B cell (primary cell): ENCODE data around the gene GON7.
"Not testable (repeated sequence)": the region's sequence is repeated elsewhere in the genome, so short reads cannot be mapped to it uniquely, and the experiment has no call there.

Source experiments
- CTCF ChIP-seq: fragments of 200-600 bp; IDR thresholded peaks from one replicate; pipeline ENCODE4 v1.8.0; 2022; ENCODE audit warnings: antibody characterized with exemption, mild to moderate bottlenecking
- EZH2 ChIP-seq: IDR thresholded peaks from 2 replicates; pipeline ENCODE4 v1.6.1; 2012; ENCODE audit warnings: borderline replicate concordance, low read depth, mild to moderate bottlenecking, moderate library complexity, low read length; ENCODE audit not compliant: insufficient read depth, poor library complexity, severe bottlenecking

- TF ChIP-seq CTCF, EZH2: not testable (repeated sequence)
Observed at GRCh38 chr14:93170141-93170540, 36.7 kb downstream of the GON7 start.
